HG03520 (cell line): ENCODE measurements around the gene SLC43A1.

Experiments used
- ATAC-seq: cut with Tn5 transposase; IDR thresholded peaks from one replicate; pipeline ENCODE4 v1.9.1; 2021; ENCODE audit warnings: mild to moderate bottlenecking, moderate library complexity; ENCODE audit not compliant: unreplicated experiment

Gene SLC43A1

GRCh38 chr11:57479911-57480310, 35.6 kb downstream of the SLC43A1 start:
- no peak for ATAC-seq

DNA sequence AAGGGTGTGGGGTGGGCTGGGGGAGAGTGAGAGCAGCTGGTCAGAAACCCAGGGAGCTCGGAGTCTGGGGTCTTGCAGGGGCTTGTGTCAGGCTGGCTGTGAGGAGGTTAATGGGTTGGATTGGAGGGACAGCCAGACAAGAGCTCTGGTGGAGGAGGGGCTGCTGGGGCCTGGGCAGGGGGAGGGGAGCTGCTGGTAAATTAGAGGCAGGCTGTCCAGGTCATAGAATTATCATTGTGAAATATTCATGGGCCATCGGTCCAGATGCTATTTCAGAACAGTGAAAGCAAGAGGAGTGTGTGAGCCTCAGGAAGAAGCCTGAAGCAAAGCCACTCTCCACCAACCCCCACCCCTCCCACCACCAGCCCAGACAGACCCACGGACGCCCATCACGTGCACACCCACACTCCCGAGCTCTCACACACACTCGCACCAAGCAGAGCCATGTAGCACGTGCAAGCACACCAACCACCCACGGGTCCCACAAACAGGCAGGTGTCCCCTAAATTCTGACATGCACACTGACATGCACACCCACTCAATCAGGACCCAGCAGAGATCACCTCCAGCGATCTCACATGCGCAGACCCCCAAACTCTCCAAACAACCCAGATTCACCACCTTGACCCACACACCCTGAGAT, 36.4 kb downstream of the SLC43A1 start:
- ATAC-seq: no peak

GRCh38 chr11:57477507-57478189, 37.9 kb downstream of the SLC43A1 start:
- no peak for ATAC-seq

GRCh38 chr11:57476757-57477506, 38.6 kb downstream of the SLC43A1 start:
- peak; percentile 44 for ATAC-seq

- ATAC-seq: peak; percentile 29
These were observed 39.3 kb downstream of the SLC43A1 start for GRCh38 chr11:57476047-57476756.

DNA sequence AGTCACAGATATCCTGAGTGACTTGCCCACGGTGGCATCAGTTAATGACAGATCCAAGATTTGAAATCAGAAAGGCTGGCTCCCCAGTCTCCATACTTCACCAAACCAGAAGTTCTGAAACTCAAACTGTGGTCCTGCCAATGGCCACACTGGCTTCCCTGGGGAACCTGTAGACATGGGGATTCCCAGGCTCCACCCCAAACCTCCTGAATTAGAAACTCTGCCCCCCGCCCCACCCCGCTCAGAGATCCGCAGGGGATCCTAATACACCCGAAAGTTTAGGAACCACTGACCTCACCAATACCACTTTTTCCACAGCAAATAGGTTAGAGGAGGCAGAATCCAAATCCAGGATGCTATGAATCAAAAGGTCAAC, 39.8 kb downstream of the SLC43A1 start:
- ATAC-seq: no peak

DNA sequence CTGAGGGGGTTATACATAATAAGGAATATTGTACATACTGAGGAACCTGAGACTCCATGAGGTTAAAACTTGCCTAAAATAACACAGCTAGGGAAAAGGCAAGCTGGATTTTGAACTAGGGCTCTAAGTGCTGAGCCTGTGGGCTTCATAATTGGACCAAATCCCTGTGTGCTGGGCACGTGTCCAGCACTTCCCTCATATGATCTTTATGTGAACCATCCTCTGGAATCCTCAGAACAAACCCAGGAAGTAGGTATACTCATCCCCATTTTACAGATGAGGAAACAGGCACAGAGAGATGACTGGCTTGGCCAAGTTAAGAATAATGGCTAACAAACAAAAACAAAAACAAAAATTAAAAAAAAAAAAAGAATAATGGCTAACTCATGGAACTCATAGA, 40.3 kb downstream of the SLC43A1 start:
- ATAC-seq: no peak

DNA sequence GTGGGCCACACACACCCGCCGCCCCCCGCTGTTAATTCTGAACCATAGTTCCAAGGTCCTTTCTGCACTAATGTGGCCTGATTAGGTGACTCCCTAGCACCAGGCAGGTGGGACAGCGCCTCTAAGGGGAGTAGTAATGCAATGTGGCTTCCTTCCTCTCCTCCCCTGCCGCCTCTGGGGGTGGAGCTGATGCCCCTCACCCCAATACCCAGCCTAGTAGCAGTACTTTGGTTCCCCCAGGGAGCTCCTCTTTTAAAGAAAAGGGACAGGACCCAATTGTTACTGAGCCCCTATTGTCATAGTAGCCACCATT, 40.7 kb downstream of the SLC43A1 start:
- ATAC-seq: no peak

DNA sequence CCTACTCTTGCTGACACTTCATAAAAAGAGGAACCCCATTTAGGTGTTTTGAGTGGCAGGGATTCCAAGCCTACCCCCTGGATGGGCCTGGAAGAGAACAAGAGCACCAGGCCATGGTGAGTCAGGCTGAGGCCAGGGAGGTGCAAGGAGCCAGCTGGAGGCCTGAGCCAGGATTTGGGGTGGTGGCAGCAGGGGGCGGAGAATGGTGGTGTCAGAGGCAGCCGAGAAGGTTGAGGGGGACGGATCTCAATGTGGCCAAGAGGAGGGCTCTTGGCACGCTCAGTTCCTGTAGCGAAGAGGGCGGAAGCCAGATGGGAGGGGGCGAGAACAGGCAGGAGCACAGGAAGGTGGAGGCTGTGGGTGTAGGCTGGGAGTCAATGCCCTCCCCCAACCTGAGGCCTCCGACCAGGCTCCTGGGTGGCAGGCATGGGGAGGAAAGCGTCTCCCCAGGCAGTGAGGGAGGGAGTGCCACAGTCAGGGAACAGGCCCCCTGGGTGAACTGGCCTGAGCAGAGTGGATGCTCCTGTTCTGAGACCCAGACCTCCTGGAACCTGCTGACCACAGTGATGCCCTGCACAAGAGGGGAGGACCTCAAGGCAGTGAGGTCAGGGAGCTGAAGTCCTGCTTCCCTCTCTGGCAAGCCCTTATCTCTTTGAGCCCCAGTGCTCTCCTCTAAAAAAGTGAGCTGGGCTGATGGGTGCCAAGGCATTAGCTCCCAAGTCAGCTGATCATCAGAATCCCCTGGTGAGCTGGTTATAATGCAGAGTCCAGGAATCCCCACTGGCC, 41.3 kb downstream of the SLC43A1 start:
- ATAC-seq: no peak

GRCh38 chr11:57473285-57473841, 42.1 kb downstream of the SLC43A1 start:
- no peak for ATAC-seq

GRCh38 chr11:57471496-57471895, 44.0 kb downstream of the SLC43A1 start:
- no peak for ATAC-seq

- ATAC-seq: no peak
These were observed 46.2 kb downstream of the SLC43A1 start for GRCh38 chr11:57469268-57469667.

DNA sequence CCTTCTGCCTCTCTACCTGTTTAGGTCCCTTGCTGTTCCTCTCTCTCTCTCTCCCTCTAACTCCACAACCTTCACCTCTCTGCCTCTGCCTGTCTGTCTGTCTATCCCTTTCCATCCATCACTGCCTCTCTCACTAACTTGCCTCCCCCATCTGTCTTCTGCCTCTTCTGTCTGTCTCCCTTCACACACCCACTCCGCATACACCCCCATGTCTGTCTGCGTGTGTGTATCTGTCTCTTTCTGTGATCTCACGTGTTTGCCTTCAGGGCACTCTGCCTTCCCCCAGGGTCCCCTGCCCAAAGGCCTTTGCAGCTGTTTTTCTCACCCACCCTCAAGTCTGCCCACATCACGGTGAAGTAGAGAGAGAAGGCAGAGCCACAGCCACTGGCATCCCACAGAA, 47.2 kb downstream of the SLC43A1 start:
- no peak for ATAC-seq

GRCh38 chr11:57467508-57468157, 47.9 kb downstream of the SLC43A1 start:
- ATAC-seq: no peak

GRCh38 chr11:57466680-57467079, 48.8 kb downstream of the SLC43A1 start:
- no peak for ATAC-seq

DNA sequence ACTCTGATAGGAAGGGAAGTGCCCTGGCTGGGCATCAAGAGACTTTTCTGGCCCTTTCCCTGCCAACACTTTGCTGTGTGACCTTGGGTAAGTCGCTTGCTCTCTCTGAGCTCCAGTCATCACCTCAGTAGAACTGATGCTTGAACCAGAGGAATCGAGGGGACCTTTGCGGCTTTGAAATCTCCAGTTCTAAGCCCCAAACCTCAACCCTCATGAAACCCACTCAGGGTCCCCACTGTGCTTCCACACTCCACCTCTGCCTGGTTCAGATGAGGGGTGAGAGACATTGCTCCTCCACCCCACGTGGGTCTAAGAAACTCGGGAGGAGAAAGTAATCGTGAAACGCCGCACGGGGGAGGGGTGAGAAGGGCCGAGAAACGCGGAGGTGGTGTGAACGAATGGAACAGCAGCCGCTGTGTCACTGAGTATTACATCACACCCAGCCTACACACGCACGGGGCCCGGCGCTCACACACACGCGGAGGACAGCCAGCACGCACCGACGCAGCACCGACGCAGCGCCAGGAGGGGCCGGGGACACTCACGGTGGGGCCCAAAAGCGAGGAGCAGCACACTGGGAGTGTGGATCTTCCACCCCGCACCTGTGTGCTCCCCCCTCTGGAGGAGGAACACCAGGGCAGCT, 50.8 kb downstream of the SLC43A1 start:
- ATAC-seq: no peak

DNA sequence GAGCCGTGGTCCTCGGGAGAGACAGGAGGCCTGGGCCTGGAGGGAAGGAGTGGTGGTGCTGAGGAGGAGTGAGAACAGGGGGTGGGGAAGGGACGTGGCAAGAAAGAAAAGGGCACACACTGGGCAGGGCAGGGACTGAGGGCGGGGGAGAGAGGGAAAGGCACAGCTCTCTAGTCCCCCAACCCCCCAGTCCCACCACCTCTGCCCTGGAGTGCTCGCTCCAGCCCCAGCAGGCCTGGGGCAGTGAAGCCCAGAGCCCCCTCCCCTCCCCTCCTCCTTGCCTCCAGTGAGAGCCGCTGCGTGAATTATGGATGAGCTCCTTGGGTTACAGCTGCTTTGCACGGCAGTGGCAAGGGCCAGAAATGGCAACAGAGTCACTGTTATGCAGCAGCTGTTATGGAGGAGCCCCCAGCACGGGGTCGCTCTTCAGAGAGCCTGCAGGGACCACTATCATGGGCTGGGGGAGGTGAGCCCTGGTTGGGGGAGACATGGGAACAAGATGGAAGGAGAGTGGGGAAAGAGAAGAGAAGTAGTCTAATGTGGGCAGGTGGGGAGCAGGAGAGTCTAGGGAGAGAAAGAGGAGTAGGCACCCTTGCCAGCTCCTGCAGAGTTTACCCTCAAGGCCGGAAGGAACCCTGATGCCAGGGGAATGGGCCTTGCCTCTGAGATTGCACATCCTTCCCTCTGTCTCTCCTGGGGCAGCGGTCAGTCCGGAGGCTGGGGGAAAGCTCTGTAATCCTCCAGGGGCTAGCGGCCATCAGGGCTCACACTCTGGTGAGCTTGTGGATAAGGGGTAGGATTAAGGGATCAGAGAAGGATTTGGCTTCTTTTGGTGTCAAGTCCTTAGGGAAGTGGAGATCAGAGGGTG, 51.6 kb downstream of the SLC43A1 start:
- no peak for ATAC-seq

DNA sequence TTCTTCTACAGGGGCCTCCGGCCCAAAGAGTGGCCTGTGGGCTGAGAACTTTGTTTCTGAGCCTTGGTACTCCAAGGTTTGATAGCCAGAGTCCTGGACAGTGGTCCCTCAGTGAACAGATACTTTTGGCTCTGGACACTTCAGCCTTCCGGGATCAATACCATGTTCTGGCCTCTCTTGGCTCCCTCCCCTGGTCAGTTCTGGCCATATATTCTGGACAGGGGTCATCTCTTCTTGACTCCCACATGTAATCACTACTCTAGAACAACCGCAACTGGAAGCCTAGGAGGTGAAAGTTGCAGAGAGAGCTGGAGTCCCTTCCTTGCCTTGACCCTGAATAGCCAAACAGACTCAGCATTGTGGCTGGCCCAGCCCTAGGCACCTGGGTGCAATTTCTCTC, 52.9 kb downstream of the SLC43A1 start:
- no peak for ATAC-seq
